Measurements from ENCODE around the gene NOTCH1. TPM values are rescaled to one million over a fixed set of nuclear protein-coding genes. Genes with fewer than 3 reads are reported as not detected.

The NOTCH1 gene
- total RNA-seq, result 115 and 121 TPM in 2 replicates

DNA sequence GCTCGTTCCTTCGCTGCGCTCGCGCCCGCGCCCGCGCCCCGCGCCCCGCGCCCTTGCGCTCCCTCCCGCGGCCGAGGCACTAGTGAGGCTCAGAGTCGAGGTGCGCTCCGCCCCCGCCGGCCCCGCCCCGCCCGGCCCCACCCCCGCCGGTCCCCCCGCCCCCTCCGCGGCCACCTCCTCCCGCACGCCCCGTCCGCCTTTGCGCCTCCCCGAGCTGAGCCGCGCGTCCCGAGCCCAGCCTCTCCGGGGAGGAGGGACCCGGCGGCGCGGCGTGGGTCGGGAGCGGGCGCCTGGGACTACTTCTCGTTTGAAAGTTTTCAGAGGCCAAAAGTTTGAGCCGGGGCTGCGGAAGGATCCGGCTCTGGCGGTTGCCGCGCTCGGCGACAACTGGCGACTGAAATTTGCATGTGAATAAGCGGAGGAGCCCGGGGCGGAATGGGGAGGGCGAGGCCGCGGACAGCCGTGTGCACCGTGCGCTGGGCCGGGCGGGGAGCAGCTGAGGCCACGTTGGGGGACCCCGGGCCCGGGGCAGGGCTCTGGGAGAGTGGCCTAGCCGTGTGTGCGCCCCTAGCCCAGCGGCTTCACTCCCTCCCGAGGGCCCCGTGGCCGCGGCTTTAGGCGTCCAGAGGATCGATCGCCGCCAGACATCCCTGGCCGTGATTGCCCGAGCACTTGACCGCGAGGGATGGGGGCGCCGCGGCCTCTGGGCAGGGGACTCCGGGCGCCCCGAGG lies at the start of gene NOTCH1:
Gene NOTCH1, minus strand, starts transcription at position 84 of the 732 bp plus-strand sequence. CDS start 262 bp downstream, outside the sequence.
- Mint-ChIP-seq H3K9me3 (no peaks in the 10 kb centered on the region), H3K36me3 (ENCODE audit: low read depth) (peaks cover 18% of the 10 kb centered on the region), H3K4me3 (peak within 1 kb of the TSS; percentile 94), H3K27ac (peak within 1 kb of the TSS; percentile 96), H3K27me3 (ENCODE audit: insufficient read depth) (no peaks in the 10 kb centered on the region), H3K4me1 (ENCODE audit: low read depth) (peaks cover 5% of the 10 kb centered on the region)
- peak; percentile 83 for DNase-seq (ENCODE audit: low spot score)
- intact Hi-C loops (cut with micrococcal nuclease), result loop anchor here (1.0 to 5.0 kb wide), 5 partner anchors 8 to 246 kb away; partner anchors contain the start of genes SEC16A and TMEM141

DNA sequence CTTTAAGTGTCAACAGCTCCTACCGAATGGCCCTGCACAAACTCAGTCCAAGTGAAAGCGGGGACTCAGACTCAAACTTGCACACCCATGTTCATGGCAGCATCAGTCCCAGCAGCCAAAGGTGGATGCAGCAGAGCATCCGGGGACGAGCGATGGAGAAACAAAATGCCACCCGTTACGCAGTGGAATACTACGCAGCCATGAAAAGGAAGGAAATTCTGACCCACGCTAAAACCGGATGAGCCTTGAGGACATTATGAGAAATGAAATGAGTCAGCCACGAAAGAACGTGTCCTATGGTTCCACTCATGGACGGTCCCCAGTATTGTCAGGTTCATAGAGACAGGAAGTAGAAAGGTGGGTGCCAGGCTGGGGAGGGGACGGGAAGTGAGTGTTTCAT lies 48.6 kb upstream of the NOTCH1 start:
- no peaks in the 10 kb centered on the region for H3K4me1 Mint-ChIP-seq (ENCODE audit: low read depth)
- H3K27ac Mint-ChIP-seq, result no peak overlapping the region
- DNase-seq (ENCODE audit: low spot score), result no peak
- intact Hi-C loops (cut with micrococcal nuclease), result no loop called here
- no peaks in the 10 kb centered on the region for H3K9me3 Mint-ChIP-seq
- H3K4me3 Mint-ChIP-seq, result no peak overlapping the region
- H3K36me3 Mint-ChIP-seq (ENCODE audit: low read depth), result no peaks in the 10 kb centered on the region
- no peaks in the 10 kb centered on the region for H3K27me3 Mint-ChIP-seq (ENCODE audit: insufficient read depth)

DNA sequence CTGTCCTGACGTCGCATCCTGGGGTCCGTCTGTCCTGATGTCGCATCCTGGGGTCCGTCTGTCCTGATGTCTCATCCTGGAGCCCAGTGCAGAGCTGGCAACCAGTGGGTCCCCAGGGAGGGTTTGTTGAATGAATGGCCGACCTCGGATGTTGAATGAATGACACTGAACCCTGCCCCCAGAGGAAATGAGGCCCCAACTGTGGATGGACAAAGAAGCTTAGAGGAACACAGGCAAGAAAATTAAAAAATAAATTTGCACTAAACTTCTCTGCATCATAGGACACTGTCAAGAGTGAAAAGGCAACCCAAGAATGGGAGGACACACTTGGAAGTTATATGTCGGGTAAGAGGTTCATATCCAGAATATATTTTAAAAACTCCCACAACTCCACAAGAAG lies 47.7 kb upstream of the NOTCH1 start:
- H3K27ac Mint-ChIP-seq, result no peak overlapping the region
- no peaks in the 10 kb centered on the region for H3K9me3 Mint-ChIP-seq
- no peak for DNase-seq (ENCODE audit: low spot score)
- H3K4me1 Mint-ChIP-seq (ENCODE audit: low read depth), result peaks cover 6% of the 10 kb centered on the region
- intact Hi-C loops (cut with micrococcal nuclease), result no loop called here
- no peaks in the 10 kb centered on the region for H3K36me3 Mint-ChIP-seq (ENCODE audit: low read depth)
- H3K27me3 Mint-ChIP-seq (ENCODE audit: insufficient read depth), result no peaks in the 10 kb centered on the region
- H3K4me3 Mint-ChIP-seq, result no peak overlapping the region

DNA sequence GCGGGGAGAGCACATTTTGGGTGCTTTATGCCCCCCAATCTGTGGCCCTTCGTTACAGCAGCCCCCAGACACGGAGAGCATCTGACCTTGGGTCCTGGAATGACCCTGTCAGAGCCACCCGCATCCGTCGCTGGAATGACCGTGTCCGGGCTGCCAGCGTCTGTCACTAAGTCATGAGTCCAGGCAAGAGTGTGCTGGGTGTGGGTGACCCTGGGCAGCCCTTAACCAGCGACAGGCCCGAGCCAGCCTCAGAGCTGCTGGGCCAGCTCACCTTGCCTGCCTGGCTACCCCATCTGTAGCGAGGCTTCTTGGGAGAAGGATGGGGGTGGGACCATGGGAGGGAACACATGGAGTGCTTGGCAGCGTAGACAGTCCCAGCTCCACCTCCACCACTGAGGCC lies 46.8 kb upstream of the NOTCH1 start:
- Mint-ChIP-seq H3K4me1 (ENCODE audit: low read depth) (peaks cover 11% of the 10 kb centered on the region), H3K27ac (no peak overlapping the region), H3K4me3 (no peak overlapping the region), H3K9me3 (no peaks in the 10 kb centered on the region), H3K36me3 (ENCODE audit: low read depth) (no peaks in the 10 kb centered on the region), H3K27me3 (ENCODE audit: insufficient read depth) (no peaks in the 10 kb centered on the region)
- DNase-seq (ENCODE audit: low spot score), result no peak
- intact Hi-C loops (cut with micrococcal nuclease), result no loop called here

DNA sequence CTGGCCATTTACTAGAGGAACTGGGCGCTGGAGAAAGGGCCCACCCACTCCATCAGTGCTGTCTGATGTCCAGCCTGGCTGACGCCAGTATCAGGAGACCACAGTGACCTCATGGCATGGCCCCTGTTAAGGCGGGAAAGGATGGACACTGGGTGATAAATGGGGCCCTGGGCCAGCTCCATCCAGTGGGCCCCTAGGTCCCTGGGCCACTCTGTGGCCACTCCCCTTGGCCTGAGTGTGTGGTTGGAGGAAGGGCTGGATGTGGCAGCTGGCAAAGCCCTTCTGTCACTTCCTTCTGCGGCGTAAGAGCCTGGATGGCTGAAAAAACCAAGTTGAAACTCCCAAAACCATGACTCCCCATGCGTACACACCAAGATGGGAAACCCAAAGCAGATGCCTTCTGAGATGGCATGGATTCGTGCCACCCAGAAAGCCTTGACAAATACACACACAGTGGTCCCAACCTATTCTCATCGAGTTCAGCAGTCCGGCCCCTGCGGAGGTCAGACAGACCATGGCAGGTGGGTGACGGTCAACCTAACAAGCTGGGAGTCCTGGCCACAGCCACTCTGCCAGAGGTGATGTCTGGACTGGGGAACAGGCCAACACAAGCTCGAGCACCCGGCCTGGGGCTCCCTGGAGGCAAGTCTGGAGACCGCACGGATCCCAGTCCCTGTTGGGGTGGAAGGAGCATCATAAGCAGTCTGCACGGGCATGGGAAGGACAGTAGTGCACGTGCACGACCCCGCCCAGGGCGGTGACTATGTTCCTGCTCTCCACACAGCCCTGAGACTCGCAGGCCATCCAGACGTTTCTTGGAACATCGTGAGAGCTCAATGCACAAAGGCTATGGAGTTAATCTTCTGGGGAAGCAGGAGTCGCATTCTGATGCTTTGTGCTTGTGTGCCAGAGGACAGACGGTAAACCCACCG lies 45.2 kb upstream of the NOTCH1 start:
- Mint-ChIP-seq H3K9me3 (no peaks in the 10 kb centered on the region), H3K4me3 (no peak overlapping the region), H3K27ac (no peak overlapping the region), H3K27me3 (ENCODE audit: insufficient read depth) (no peaks in the 10 kb centered on the region), H3K36me3 (ENCODE audit: low read depth) (no peaks in the 10 kb centered on the region), H3K4me1 (ENCODE audit: low read depth) (peaks cover 11% of the 10 kb centered on the region)
- intact Hi-C loops (cut with micrococcal nuclease), result no loop called here
- DNase-seq (ENCODE audit: low spot score), result no peak

DNA sequence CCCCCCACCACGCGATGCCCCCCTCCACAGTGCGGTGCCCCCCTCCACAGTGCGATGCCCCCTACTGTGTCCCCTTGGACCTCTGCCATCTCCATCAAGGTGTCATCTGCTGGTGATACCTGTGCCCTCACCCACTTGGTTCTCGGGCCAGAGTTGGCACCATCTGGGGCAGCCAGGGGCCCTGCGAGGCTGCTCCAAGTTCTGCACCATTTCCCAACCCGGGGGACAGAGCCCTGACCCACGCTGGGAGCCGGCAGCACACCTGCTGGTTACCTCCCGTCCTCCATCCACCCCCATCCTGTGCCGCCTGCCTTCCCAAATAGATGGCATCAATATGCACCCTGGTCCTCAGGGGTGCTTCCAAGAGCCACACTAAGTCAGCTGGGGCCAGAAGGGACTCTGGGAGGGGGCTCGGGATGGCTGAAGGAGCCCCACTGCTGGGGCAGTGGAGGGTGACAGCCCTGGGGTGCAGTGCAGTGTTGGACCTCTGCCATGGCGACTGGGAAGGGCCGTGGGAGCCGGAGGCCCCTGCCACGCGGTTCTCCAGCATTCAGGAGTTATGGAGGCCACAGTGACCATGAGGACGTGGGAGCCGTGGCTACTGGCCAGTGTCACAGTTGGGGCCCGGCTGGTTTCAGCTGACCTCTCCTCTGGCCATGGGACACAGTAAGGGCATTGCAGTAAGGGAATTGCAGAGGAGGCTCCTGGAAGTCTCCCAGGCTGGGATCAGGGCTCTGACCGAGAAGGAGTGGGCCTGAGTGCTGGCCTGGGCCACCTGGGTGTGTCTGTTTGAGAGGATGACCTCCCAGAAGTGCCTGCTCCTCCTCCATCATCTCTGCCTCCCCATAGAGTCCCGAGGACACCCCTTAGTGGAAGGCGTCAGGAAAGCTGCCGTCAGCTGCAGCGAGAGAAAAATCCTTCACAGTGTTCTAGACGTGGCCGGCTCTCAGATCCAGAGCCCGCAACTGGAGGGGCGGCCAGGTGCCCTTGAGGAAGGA lies 44.2 kb upstream of the NOTCH1 start:
- Mint-ChIP-seq H3K36me3 (ENCODE audit: low read depth) (no peaks in the 10 kb centered on the region), H3K9me3 (no peaks in the 10 kb centered on the region), H3K27ac (no peak overlapping the region), H3K27me3 (ENCODE audit: insufficient read depth) (no peaks in the 10 kb centered on the region), H3K4me1 (ENCODE audit: low read depth) (peaks cover 11% of the 10 kb centered on the region), H3K4me3 (no peak overlapping the region)
- DNase-seq (ENCODE audit: low spot score), result no peak
- intact Hi-C loops (cut with micrococcal nuclease), result no loop called here

DNA sequence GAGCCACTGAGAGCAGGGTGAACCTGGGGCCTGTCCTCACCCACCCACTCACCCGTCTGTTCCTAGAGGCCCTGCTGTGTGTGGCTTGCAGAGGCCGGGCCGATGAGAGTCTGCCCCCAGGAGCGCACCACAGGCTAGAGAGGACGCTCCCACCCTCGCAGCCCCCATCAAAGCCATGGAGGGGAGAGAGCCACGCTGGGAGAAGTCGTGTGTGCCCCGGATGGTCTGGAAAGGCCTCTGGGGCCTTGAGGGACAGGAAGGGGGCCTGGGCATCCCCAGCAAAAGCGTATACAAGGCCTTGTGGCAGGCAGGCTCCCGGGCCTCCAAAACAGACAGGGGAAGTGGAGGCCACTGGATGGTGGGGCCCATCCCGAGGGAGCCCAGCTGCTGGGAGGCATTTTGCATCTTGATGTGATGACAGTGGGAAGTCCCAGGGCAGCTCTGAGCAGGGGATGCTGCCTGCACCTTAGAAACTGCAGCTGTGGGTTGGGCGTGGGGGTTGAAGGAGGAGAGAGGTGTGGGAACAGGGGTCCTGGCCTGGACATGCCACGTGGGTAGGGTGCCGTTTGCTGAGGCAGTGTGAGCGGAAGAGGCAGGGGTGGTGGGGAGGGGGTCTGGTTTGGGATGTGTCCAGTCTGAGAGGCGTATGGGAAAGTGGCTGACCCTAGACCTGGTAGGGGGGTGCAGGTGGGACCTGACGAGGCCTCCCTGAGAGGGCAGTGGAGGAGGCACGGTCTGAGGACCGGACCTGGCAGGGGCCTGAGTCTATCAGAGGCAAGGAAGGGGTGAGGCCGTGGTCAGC lies 43.0 kb upstream of the NOTCH1 start:
- Mint-ChIP-seq H3K4me3 (no peak overlapping the region), H3K27me3 (ENCODE audit: insufficient read depth) (no peaks in the 10 kb centered on the region), H3K36me3 (ENCODE audit: low read depth) (no peaks in the 10 kb centered on the region), H3K27ac (no peak overlapping the region), H3K4me1 (ENCODE audit: low read depth) (peaks cover 11% of the 10 kb centered on the region), H3K9me3 (no peaks in the 10 kb centered on the region)
- intact Hi-C loops (cut with micrococcal nuclease), result no loop called here
- no peak for DNase-seq (ENCODE audit: low spot score)

DNA sequence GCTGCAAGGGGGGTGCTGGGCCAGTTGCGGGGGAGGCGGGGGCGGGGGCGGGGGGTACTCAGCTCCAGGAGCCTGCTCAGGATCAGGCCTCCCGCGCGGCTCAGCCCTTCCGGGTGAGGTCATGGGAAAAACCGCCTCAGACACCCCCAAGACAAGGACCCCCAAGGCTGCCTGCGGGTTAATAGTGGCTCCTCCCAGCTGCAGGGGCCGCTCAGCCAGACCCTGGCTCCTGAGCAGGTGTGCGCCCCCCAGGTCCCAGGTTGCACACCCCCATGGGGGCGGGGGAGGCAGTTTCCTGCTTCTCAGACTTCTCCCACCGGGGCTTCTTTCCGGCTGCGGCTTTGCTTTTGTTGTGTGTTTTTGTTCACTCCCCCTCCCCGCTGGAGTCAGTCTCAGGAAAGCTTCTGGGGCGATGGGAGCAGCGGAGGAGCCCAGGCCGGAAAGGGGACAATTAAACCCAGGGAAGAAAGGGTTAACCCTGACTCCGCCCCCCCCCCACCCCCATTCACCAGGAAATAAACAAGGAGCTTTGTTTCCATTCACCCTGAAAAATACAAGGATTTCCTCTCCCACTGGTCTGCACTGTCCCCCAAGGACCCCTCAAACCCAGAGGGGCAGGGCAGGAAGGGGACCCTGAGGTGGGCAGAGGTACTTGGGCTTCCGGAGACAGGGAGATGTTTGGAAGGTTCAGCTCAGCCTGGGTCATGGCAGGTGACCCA lies 42.3 kb upstream of the NOTCH1 start:
- no peak for DNase-seq (ENCODE audit: low spot score)
- H3K27me3 Mint-ChIP-seq (ENCODE audit: insufficient read depth), result no peaks in the 10 kb centered on the region
- H3K4me3 Mint-ChIP-seq, result no peak overlapping the region
- no peaks in the 10 kb centered on the region for H3K9me3 Mint-ChIP-seq
- no peaks in the 10 kb centered on the region for H3K36me3 Mint-ChIP-seq (ENCODE audit: low read depth)
- intact Hi-C loops (cut with micrococcal nuclease), result no loop called here
- H3K4me1 Mint-ChIP-seq (ENCODE audit: low read depth), result peaks cover 11% of the 10 kb centered on the region
- H3K27ac Mint-ChIP-seq, result no peak overlapping the region

DNA sequence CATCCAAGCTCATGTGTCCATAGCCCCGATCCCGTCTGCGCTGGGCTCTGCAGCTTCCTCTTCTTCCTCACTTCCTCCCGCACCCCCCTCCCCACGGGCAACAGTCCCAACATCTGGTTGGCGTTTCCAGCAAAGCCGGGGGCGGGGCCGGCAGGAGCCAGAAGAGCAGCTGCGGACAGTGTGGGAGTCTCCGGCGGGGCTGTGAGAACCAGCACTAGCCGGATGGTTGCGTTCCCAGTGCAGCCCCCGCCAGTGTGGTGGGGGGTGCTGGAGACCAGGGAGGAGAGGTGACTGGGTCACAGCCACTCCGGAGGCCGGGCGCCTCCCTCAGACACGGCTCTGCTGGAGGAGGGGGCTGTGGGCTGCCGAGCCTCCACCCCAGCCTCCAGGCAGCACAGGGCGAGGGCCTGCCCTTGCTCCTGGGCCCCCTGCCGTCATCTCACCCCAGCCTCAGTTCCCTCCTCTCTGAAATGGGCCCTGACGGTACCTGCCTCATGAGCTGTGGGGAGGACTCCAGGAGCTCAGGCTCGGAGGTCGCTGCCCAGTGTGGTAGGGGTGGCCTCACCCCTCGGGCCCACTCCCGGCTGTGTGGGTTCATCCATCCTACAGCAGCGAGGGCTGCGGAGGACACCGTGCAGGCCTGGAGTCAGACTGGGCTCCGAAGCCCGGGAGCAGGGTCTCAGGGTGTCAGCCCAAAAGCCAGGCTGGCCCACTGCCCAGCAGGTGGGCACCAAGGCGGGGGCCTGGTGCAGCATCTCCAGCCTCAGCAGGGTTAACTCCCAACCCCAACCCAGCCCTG lies 41.5 kb upstream of the NOTCH1 start:
- Mint-ChIP-seq H3K9me3 (no peaks in the 10 kb centered on the region), H3K4me1 (ENCODE audit: low read depth) (peaks cover 11% of the 10 kb centered on the region), H3K27me3 (ENCODE audit: insufficient read depth) (no peaks in the 10 kb centered on the region), H3K27ac (no peak overlapping the region), H3K4me3 (no peak overlapping the region), H3K36me3 (ENCODE audit: low read depth) (no peaks in the 10 kb centered on the region)
- intact Hi-C loops (cut with micrococcal nuclease), result no loop called here
- DNase-seq (ENCODE audit: low spot score), result no peak

DNA sequence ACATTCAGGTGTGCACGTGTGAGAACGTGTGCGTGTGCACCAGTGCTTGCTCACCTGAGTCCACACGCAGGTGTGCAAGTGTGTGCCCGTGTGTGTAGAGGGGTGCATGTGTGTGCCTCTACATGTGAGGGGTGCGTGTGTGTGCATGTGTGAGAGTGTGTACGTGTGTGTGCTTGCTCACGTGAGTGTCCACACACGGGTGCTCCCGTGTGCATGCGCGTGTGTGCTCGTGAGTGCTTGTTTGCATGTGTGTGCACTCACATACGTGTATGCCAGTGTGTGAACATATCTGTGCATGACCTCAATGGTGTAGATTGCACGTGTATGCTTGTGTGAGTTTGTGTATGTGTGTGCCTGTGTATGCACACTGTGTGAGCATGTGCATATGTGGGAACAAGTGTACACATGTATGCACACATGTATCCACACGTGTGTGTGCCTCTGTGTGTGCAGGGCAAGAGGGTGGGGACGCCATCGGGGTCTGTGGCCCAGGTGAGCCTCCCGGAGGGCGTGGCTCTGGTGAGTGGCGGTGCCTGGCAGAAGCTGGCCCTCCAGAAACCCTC lies 40.6 kb upstream of the NOTCH1 start:
- H3K9me3 Mint-ChIP-seq, result no peaks in the 10 kb centered on the region
- intact Hi-C loops (cut with micrococcal nuclease), result no loop called here
- H3K27ac Mint-ChIP-seq, result no peak overlapping the region
- H3K36me3 Mint-ChIP-seq (ENCODE audit: low read depth), result no peaks in the 10 kb centered on the region
- H3K4me1 Mint-ChIP-seq (ENCODE audit: low read depth), result peaks cover 11% of the 10 kb centered on the region
- DNase-seq (ENCODE audit: low spot score), result no peak
- H3K27me3 Mint-ChIP-seq (ENCODE audit: insufficient read depth), result no peaks in the 10 kb centered on the region
- no peak overlapping the region for H3K4me3 Mint-ChIP-seq

Measured in activated T-helper 1 cell treated with anti-CD3 and anti-CD28 coated beads, Interleukin-12 subunit alpha, Interleukin-12 subunit beta, Interleukin-2, Interleukin-4 antibody, amounts not matched to agents 30 ng/mL and 10 ng/mL and 1 ng/mL, durations not matched to agents 14 hours and 24 hours and 36 hours (primary cell).